GM18868 (cell line): ENCODE results near the gene AKAP14.
"Not testable (repeated sequence)": the region's sequence is repeated elsewhere in the genome, so short reads cannot be mapped to it uniquely, and the experiment has no call there.

ENCODE experiments used
- ATAC-seq: cut with Tn5 transposase; IDR thresholded peaks from one replicate; pipeline ENCODE4 v1.9.1; 2021; ENCODE audit warnings: mild to moderate bottlenecking, moderate library complexity; ENCODE audit not compliant: unreplicated experiment

The AKAP14 gene

GRCh38 chrX:119919835-119920585 is 24.3 kb downstream of the AKAP14 start:
- ATAC-seq, result no peak

- not testable (repeated sequence) for ATAC-seq
Measured at GRCh38 chrX:119922391-119922790, 26.7 kb downstream of the AKAP14 start.

GRCh38 chrX:119935215-119935874 is 39.7 kb downstream of the AKAP14 start:
- ATAC-seq, result no peak

- ATAC-seq, result no peak
Measured at GRCh38 chrX:119941336-119941735, 45.6 kb downstream of the AKAP14 start.

GRCh38 chrX:119942173-119942819 is 46.6 kb downstream of the AKAP14 start:
- ATAC-seq, result no peak

- ATAC-seq, result peak; percentile 3
Measured at GRCh38 chrX:119942831-119943184, 47.1 kb downstream of the AKAP14 start.

GRCh38 chrX:119943185-119943988 is 47.7 kb downstream of the AKAP14 start, which contains the start of gene NKAP:
Gene NKAP, minus strand, starts transcription at chrX:119943751. Its CDS starts 146 bp downstream, at chrX:119943605.
- peak; percentile 84 for ATAC-seq

GRCh38 chrX:119945481-119945880 is 49.8 kb downstream of the AKAP14 start:
- no peak for ATAC-seq

- no peak for ATAC-seq
Measured at GRCh38 chrX:119948381-119948780, 52.7 kb downstream of the AKAP14 start.

- no peak for ATAC-seq
Measured at GRCh38 chrX:119954374-119954773, 58.7 kb downstream of the AKAP14 start.

- not testable (repeated sequence) for ATAC-seq
Measured at GRCh38 chrX:119955807-119956570, 60.3 kb downstream of the AKAP14 start.

- ATAC-seq, result no peak
Measured at GRCh38 chrX:119960625-119961024, 64.9 kb downstream of the AKAP14 start.

- ATAC-seq, result not testable (repeated sequence)
Measured at GRCh38 chrX:119966837-119967236, 71.1 kb downstream of the AKAP14 start.
